Spleen (tissue), 11 donors: ENCODE results near the gene MIER3. TPM values are rescaled to one million over a fixed set of nuclear protein-coding genes. Genes with fewer than 3 reads are reported as not detected.

Experiments used
- DNase-seq: peaks from one replicate; pipeline ENCODE4 v3.0.0-alpha.2; 2020
- H3K27ac ChIP-seq, 8 donors: fragments of 200-600 bp; sonication (generic) in 7 of 8; 1 replicate in 4 of 8; 2 replicates in 4 of 8; pipeline versions ENCODE4 v1.5.0 to v1.8.0; 2016 to 2021; ENCODE audit warnings: inconsistent platforms in 4 of 8, mild to moderate bottlenecking in 4 of 8, moderate library complexity in 1 of 8
- H3K27me3 ChIP-seq, 7 donors: fragments of 200-600 bp; sonication (generic) in 6 of 7; replicated peaks in 1 of 7; 1 replicate in 4 of 7; 2 replicates in 3 of 7; pipeline versions ENCODE4 v1.5.0 to v1.8.0; 2016 to 2021; ENCODE audit warnings: inconsistent platforms in 3 of 7, mild to moderate bottlenecking in 1 of 7
- H3K36me3 ChIP-seq, 6 donors: fragments of 200-600 bp; sonication (generic) in 5 of 6; 1 replicate in 4 of 6; 2 replicates in 2 of 6; pipeline versions ENCODE4 v1.5.0 to v1.8.0; 2016 to 2021; ENCODE audit warnings: inconsistent platforms in 2 of 6
- H3K4me1 ChIP-seq, 6 donors: fragments of 200-600 bp; sonication (generic) in 5 of 6; 1 replicate in 3 of 6; 2 replicates in 3 of 6; pipeline versions ENCODE4 v1.5.0 to v1.8.0; 2016 to 2021; ENCODE audit warnings: inconsistent platforms in 3 of 6
- H3K4me3 ChIP-seq, 8 donors: fragments of 200-600 bp; sonication (generic) in 7 of 8; 1 replicate in 4 of 8; 2 replicates in 4 of 8; pipeline versions ENCODE4 v1.5.0 to v1.8.0; 2016 to 2021; ENCODE audit warnings: inconsistent platforms in 4 of 8, mild to moderate bottlenecking in 4 of 8, moderate library complexity in 2 of 8
- H3K9me3 ChIP-seq, 8 donors: fragments of 200-600 bp; sonication (generic) in 7 of 8; 1 replicate in 4 of 8; 2 replicates in 4 of 8; pipeline versions ENCODE4 v1.5.0 to v1.8.0; 2016 to 2021; ENCODE audit warnings: inconsistent platforms in 4 of 8
- CTCF ChIP-seq, 11 experiments: fragments of 200-600 bp in 7 of 11; fragments of 450-650 bp in 4 of 11; sonication (generic) in 4 of 11; IDR thresholded peaks in 8 of 11; conservative IDR thresholded peaks in 3 of 11; 1 replicate in 7 of 11; 2 replicates in 4 of 11; pipeline versions ENCODE4 v1.4.0 to v1.8.0; 2016 to 2021; ENCODE audit warnings: antibody characterized with exemption in 11 of 11, inconsistent platforms in 4 of 11, mild to moderate bottlenecking in 1 of 11
- POLR2A ChIP-seq, 3 donors: fragments of 450-650 bp; IDR thresholded peaks; one replicate each; pipeline ENCODE4 v1.5.1; 2017; ENCODE audit warnings: antibody characterized with exemption in 3 of 3, mild to moderate bottlenecking in 1 of 3
- POLR2AphosphoS5 ChIP-seq, 3 donors: sonication (generic); formaldehyde crosslinking; IDR thresholded peaks; one replicate each; pipeline ENCODE4 v1.5.1; 2017; ENCODE audit warnings: antibody characterized with exemption in 3 of 3
- WGBS, 5 donors: extraction: QIAGEN DNeasy Blood & Tissue Kit in 3 of 5; methylation state at CpG; one replicate each; pipeline versions ENCODE4 v1.1.5 to v1.1.7; 2013 to 2018; 5-methylcytosine and 5-hydroxymethylcytosine counted together
- intact Hi-C: fragments of 100-400 bp; cut with DNase I; formaldehyde crosslinking; loops from one replicate; pipeline ENCODE4 v1.15.0; 2023; ENCODE audit warnings: low total_unique reads
- polyA plus RNA-seq, 3 donors: library from polyadenylated mRNA; stranded (reverse); fragments of 200-250 nt; gene quantifications; one replicate each; pipeline ENCODE4 v1.2.1, GENCODE V29; 2013
- total RNA-seq, 7 donors: library from RNA; depleted of rRNA in 3 of 7; stranded (reverse); fragments of >200 nt in 3 of 7; fragmentation: NEBNext Ultra II Directional in 4 of 7; extraction: Animal tissue kit (Norgen Biotek cat#: 25700) in 4 of 7; gene quantifications; one replicate each; pipeline versions ENCODE4 v1.1.0 to v1.2.1, GENCODE V29; 2016 to 2021
- donor health status: healthy with polysubstance abuse.
- donor health status: DM: no; HTN: no; CAD: no; lungs with moderate emphysema.
- donor health status: DM: no; HTN: no; CAD: no.
- donor health status: Bipolar disorder and iron deficiency.
- donor health status: healthy.
- donor health status: DM: no; HTN: no; CAD: no.
- donor health status: DM: yes; HTN: yes; CAD: no.

The MIER3 gene
- total and polyA plus RNA-seq, 10 donors = 5.3 to 24.6 (median 17.9) TPM

GRCh38 chr5:56900395-56900794 is 51.5 kb downstream of the MIER3 start:
- WGBS, 5 donors = 41 to 61% (median 48%) methylated on average over 4 of the region's 4 CpGs
- Histone ChIP-seq H3K9me3 (no peaks in the 10 kb centered on the region), H3K4me3 (no peak overlapping the region), H3K27me3 (no peaks in the 10 kb centered on the region), H3K4me1 (peaks cover 0 to 9% (median 8%) of the 10 kb centered on the region in 6 donors), H3K36me3 (peaks cover 0 to 18% (median 1%) of the 10 kb centered on the region in 6 donors), H3K27ac (no peak overlapping the region)
- DNase-seq = no peak
- TF ChIP-seq POLR2A (IDR thresholded peaks at IDR 0.05) = no peak
- TF ChIP-seq POLR2AphosphoS5 (IDR thresholded peaks at IDR 0.05) = no peak
- TF ChIP-seq CTCF (IDR thresholded peaks at IDR 0.05 in 8 of 11, conservative IDR thresholded peaks at IDR 0.05 in 3 of 11) = no peak
- intact Hi-C loops = loop anchor here (2.0 to 10.0 kb wide), 2 partner anchors 234 to 322 kb away; no protein-coding TSS in a partner anchor

DNA sequence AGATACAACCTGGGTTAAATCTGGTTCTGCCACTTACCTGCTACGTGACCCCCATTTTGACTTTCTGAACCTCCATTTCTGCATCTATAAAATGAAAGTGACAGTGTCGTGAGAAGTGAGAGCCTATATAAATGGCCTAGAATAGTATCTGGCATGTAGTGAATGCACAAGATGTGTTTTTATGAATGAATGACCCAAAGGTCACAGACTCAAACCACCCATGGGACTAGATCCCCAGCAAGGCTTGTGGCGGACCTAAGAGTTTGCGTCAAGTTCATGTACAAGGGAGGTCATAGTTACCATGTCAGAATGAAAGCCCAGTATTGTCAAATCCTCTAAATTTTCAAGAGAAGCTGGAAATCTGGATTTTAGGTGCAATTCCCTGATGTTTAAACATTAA is 53.7 kb downstream of the MIER3 start:
- Histone ChIP-seq H3K4me3 (no peak overlapping the region), H3K27ac (no peak overlapping the region)
- WGBS, 5 donors = 84 to 92% (median 92%) methylated on average over 4 of the region's 4 CpGs

GRCh38 chr5:56896763-56897162 is 55.2 kb downstream of the MIER3 start:
- Histone ChIP-seq H3K36me3 (peaks cover 0 to 53% (median 26%) of the 10 kb centered on the region in 6 donors), H3K9me3 (no peaks in the 10 kb centered on the region), H3K4me3 (no peak overlapping the region), H3K4me1 (peaks cover 0 to 23% (median 8%) of the 10 kb centered on the region in 6 donors), H3K27me3 (no peaks in the 10 kb centered on the region), H3K27ac (no peak overlapping the region)
- intact Hi-C loops = no loop called here
- 95 to 99% (median 98%) methylated on average over 4 of the region's 4 CpGs for WGBS, 5 donors
- TF ChIP-seq CTCF (IDR thresholded peaks at IDR 0.05 in 8 of 11, conservative IDR thresholded peaks at IDR 0.05 in 3 of 11) = no peak
- peak in 1 of 3 donors; percentile 12 for TF ChIP-seq POLR2AphosphoS5 (IDR thresholded peaks at IDR 0.05)
- DNase-seq = no peak

More for the DNA sequence above, 53.7 kb downstream of the MIER3 start:
- no peak for DNase-seq
- H3K36me3 ChIP-seq = peaks cover 0 to 40% (median 20%) of the 10 kb centered on the region in 6 donors
- H3K27me3 ChIP-seq = no peaks in the 10 kb centered on the region
- H3K9me3 ChIP-seq = no peaks in the 10 kb centered on the region
- peaks cover 0 to 19% (median 8%) of the 10 kb centered on the region in 6 donors for H3K4me1 ChIP-seq
- intact Hi-C loops = no loop called here
- TF ChIP-seq POLR2A (IDR thresholded peaks at IDR 0.05) (no peak), POLR2AphosphoS5 (IDR thresholded peaks at IDR 0.05) (peak in 1 of 3 donors; percentile 55), CTCF (IDR thresholded peaks at IDR 0.05 in 8 of 11, conservative IDR thresholded peaks at IDR 0.05 in 3 of 11) (no peak)

DNA sequence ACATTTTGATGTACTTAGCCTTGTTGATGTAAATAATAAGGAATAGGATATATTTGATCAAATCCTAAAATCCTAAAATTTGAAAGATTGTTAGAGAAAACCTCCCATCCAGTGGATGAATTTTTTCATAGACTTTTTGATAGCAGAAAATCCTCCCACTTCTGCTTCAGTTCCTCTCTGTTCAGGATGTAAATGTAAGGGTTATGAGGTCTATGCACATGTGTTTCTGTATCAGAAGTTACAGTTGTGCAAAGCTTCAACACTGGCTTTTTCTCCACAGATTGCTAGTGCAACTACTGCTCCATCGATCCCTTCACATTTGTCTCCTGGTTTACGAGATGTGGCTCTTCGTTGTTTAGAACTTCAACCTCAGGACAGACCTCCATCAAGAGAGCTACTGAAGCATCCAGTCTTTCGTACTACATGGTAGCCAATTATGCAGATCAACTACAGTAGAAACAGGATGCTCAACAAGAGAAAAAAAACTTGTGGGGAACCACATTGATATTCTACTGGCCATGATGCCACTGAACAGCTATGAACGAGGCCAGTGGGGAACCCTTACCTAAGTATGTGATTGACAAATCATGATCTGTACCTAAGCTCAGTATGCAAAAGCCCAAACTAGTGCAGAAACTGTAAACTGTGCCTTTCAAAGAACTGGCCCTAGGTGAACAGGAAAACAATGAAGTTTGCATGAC is 58.5 kb downstream of the MIER3 start:
- TF ChIP-seq POLR2AphosphoS5 (IDR thresholded peaks at IDR 0.05) (peak in 1 of 3 donors; percentile 35), CTCF (IDR thresholded peaks at IDR 0.05 in 8 of 11, conservative IDR thresholded peaks at IDR 0.05 in 3 of 11) (no peak)
- H3K36me3 ChIP-seq = peaks cover 0 to 86% (median 52%) of the 10 kb centered on the region in 6 donors
- H3K27me3 ChIP-seq = no peaks in the 10 kb centered on the region
- no peaks in the 10 kb centered on the region for H3K9me3 ChIP-seq
- peak overlapping the region in 2 of 8 donors; percentile 5 to 10 for H3K27ac ChIP-seq
- peaks cover 0 to 14% (median 0%) of the 10 kb centered on the region in 6 donors for H3K4me1 ChIP-seq
- WGBS, 5 donors = 78 to 88% (median 82%) methylated on average over 5 of the region's 5 CpGs
- no peak overlapping the region for H3K4me3 ChIP-seq
- intact Hi-C loops = no loop called here
- DNase-seq = no peak
